HuH-7.5 (cell line): ENCODE measurements around the gene SUCLG2.

Experiments used
- DNase-seq: peaks from one replicate; pipeline ENCODE4 v3.0.0; 2011; ENCODE audit warnings: low spot score

Gene SUCLG2

DNA sequence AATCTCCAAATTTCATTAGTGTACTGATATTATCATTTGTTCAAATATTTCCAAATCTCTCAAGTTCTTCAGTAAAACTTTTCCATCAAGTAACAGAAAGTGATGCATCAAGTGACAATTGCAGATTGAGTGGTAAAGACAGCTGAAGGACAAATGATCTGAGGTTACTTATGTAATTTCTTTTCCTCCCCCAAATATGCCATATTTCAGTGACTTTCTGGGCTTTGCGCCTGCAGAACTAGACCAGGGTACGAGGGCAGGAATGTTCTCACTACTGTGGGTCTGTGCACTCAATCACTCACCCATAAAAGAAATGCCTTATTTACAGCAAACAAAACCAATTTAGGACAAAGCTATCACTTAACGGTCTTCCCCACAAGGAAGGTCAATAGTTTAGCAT lies 4.7 kb downstream of the SUCLG2 start:
- no peak for DNase-seq

- no peak for DNase-seq
These were observed 5.7 kb downstream of the SUCLG2 start for GRCh38 chr3:67648701-67649100.

- no peak for DNase-seq
These were observed 6.2 kb downstream of the SUCLG2 start for GRCh38 chr3:67648229-67648628.

DNA sequence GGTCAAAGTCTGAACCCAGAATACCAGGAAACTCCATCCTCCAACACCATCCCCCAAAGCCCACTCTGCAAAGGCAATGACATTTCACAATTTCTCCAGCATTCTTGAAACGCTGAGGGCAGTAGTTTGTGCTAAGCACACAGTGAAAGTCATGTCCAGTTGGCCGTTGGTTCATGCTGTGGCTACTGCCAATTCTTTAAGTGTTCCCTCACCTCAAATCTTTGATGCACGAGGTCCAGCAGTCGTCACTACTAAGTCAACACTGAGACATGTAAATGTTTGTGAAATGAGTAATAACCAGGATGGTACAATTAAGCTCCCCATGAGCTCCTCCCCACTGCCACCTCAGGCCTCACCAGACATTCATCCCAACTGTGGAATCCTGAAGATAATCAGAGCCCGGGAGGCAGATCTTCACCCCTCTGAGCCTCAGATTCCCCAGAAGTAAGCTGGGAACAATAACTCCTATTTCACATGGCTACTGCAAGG lies 7.0 kb downstream of the SUCLG2 start:
- DNase-seq = peak; percentile 5

GRCh38 chr3:67646586-67647234 lies 7.7 kb downstream of the SUCLG2 start:
- DNase-seq = no peak

GRCh38 chr3:67644827-67645226 lies 9.6 kb downstream of the SUCLG2 start:
- DNase-seq = no peak

DNA sequence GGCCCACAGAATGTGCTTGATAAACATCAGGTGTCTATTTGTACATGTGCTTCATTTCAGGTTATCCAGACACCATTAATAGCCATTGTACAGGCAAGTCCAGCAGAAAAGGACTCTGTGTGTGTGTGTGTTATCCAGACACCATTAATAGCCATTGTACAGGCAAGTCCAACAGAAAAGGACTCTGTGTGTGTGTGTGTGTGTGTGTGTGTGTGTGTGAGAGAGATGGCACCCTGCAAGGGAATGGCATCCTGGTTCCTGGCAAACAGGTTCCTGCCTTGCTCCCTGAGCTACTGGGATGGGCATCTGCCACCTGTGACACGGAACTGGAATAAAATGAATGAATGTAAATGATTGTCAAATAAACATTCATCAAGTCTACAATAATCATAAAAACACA lies 11.7 kb downstream of the SUCLG2 start:
- no peak for DNase-seq

DNA sequence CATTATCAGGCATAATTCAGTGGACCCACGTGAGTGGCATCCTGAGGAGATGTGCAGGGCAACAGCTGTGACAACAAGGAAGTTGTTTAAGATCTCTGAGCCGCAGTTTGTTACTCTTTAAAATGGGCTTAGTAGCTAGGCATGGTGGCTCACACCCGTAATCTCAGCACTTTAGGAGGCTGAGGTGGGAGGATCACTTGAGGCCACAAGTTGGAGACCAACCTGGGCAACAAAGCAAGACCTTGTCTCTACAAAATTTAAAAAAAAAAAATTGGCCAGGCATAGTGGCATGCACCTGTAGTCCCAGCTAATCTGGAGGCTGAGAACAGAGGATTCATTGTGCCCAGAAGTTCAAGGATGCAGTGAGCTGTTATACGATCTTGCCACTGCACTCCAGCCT lies 12.2 kb downstream of the SUCLG2 start:
- no peak for DNase-seq

DNA sequence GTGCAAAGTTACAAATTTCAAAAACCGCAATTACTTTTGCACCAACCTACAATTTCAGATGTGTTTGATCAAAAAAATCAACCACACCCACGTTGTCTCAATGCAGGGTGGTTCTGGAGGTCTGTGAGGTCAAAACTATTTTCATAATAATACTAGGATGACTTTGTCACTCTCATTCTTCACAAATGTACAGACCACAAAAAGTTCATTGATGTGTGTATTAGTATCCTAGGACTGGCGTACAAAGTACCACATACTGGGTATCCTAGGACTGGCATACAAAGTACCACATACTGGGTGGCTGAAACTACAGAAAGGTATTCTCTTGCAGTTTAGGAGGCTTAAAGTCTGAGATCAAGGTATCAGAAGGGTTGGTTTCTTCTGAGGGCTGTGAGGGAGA lies 13.0 kb downstream of the SUCLG2 start:
- DNase-seq = no peak

GRCh38 chr3:67640023-67640660 lies 14.3 kb downstream of the SUCLG2 start:
- DNase-seq = no peak

DNA sequence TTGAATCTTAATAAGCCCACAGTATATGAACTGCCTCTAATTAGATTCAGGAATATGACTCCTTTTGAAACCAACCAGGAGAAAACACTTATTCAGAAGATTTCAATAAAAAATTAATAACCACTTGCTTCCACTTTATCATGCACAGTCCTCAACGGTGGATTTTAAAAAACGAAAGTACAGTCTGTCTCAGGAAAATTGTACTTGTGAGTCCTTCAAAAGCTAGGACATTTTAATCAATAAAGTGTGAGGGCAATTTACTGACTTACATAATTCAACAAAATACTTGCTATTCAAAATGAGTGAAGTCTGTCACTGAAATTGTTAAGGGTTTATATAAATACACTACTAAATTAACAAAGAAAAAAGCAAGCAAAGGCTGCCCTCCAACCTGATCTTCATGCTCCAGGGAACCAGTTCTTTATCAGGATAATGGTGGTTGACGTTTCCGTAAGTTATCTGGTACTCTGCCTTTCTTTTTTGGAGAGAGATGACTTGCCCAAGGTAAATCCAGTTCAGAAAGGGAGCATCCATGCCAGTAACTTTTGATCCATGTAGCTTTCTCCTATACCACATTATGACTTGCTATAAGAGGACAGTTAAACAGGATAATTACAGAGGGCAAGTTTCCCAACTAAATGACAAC lies 17.0 kb downstream of the SUCLG2 start:
- no peak for DNase-seq

- no peak for DNase-seq
These were observed 18.6 kb downstream of the SUCLG2 start for GRCh38 chr3:67635806-67636205.

DNA sequence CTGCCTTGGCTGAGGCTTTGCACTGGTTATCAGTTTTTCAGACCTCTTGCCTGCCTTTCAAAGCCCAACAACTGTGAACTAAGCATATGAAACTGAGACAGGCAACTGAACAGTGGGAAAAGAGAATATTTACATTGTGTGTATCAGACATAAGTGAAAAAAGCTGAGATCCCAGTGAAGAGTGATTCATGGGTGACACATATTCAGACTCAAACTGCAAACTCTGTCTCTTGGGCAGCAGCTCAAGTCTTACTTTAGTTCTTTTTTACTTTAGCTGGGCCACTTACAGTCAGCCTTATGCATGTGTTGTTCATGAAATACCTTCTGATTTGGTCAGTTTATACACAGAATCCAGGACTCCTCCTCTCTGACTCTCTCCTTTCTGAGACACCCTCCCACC lies 19.2 kb downstream of the SUCLG2 start:
- DNase-seq = no peak

DNA sequence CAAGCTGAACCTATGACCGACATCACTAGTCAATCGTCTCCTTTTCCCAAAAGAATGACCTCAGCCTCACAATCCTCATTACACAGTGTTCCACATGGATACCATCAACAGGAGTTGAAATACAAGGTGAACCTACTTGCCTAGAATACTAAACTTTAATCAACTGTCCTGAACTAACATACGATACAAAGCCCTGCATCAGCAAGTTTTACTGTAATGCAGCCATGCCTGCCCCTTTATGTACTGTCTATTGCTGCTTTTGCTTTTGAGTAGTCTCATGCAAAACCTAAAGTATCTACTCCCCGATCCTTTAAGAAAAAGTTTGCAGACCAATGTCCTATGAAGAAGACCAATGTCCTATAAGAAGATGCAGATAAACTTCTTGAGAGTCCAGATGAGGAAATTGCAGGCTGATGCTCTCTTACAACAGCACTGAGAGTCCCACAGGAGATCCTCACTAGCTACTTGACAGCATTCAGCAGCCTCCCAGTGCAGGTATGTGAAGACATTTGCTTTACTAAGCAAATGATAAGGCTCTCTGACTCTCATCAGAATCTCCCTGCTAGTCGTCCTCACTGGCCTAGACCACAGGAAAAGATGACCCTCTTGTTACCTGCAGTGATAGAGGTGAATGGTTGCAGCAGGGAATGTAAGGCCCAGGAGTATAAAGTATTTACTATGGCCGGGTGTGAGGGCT lies 23.6 kb downstream of the SUCLG2 start:
- no peak for DNase-seq

DNA sequence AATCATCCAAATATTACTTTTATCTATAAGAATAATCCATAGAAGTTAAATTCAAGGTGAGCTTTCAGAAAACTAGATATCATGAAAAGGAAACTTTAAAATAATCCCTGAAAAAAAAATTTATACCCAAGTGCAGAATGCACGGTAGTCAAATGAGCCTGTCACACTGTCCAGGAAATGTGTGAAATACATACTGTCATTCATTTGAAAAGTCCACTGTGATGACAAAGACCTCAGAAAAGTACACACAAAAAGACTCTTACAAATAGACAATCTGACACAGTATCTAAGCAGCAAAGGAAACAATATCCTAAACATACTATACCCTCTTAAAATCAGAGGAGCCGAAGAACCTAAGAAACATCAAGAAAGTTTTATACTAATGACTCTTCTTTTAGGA lies 29.7 kb downstream of the SUCLG2 start:
- DNase-seq = no peak

GRCh38 chr3:67624078-67624477 lies 30.3 kb downstream of the SUCLG2 start:
- no peak for DNase-seq

DNA sequence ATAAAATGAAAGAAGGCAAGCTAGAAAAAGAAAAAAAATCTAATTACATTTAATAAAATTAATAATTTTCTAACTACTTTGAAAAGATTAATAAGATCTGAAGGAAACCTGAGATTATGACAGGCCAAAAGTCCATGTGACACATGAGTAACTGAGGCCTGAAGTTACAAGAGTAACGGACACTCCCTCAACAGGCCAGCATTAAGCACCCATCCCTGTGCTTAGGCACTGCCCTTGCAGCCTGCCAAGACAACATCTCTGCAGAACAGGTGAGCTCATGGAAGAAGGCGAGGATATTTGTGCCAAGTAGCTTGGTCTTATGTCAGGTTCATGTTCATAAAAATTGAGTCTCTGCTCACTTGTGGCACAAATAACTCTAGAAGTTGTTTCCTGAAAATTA lies 31.8 kb downstream of the SUCLG2 start:
- no peak for DNase-seq

DNA sequence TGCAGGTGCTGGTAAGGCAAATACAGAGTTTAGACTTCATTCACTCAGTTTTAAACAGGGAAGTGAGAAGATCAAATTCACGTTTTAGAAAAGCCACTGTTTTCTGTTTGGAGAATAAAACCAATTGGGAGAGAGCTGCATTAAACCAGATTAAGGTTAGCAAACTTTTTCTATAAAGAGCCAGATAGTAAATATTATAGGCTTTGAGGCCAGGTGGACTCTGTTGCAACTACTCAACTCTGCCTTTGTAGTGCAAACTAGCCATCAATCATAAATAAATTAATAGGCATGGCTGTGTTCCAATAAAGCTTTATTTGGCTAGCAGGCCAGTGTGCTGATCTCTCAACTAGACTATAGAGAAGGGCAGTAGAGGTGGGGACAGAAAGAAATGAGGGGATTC lies 33.5 kb downstream of the SUCLG2 start:
- DNase-seq = no peak

DNA sequence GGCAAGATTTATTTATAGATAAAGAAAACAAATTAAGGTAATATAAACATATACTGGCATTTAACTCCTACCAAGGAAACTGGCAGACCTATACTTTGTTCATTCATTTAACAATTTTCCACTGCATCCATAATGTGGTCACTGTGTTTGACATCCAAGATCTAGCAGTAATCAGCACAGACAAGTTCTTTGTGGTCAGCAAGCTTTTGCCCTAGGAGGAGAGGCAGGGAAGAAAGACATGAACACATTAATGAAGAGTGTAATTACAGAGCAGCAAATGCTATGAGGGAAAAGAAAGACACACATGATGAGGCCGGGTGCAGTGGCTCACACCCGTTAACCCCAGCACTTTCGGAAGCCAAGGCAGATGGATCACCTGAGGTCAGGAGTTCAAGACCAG lies 34.4 kb downstream of the SUCLG2 start:
- no peak for DNase-seq

DNA sequence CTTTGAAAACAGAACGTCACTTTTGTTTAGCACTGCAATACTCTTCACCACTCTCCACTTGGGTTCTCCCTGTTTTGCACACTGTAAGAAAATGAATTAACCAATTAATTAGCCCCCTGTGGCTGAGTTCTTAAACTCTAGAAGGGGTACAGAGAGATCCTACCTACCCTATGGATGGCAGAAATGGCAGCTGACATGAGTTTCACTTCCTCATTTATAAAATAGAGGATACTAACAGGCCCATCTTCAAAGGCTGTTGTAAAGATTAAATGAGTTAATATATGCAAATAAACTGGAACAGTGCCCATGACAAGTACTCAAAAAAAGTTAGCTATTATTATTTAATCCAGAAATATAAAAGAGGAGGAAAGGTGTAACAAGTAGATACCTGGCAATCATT lies 36.9 kb downstream of the SUCLG2 start:
- no peak for DNase-seq

GRCh38 chr3:67616046-67616445 lies 38.4 kb downstream of the SUCLG2 start:
- no peak for DNase-seq

- no peak for DNase-seq
These were observed 40.2 kb downstream of the SUCLG2 start for GRCh38 chr3:67614195-67614594.

DNA sequence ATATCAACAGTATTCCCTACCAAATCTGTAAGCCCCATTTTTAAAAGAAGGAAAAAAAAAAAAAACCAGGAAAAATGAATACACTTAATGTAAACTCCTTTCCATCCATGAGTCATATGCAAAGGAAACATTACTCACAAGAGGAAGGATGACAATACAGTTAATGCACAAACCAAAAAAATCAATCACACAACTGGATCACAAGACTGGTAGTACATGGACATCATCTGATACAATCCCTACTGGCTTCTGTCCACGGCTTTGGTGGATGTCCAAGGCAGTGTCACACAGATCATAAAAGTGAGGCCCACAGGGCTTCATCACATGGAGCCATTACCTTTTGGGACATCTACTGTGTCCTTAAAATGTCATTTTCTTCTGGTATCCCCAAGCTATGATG lies 44.0 kb downstream of the SUCLG2 start:
- no peak for DNase-seq
